Duodenal mucosa (tissue), 2 donors: Measurements from ENCODE around the gene COPE.
A peak's percentile ranks its signal among the peaks of the same experiment; 100 is the strongest.

Source experiments
- H3K27ac ChIP-seq: one replicate; pipeline ENCODE4 v1.7.0; 2013; ENCODE audit warnings: low read depth, low read length
- H3K27me3 ChIP-seq, 2 donors: one replicate each; pipeline ENCODE4 v1.7.0; 2013; ENCODE audit warnings: low read length in 2 of 2, control low read depth in 1 of 2; ENCODE audit not compliant: insufficient read depth in 2 of 2, control insufficient read depth in 1 of 2
- H3K36me3 ChIP-seq, 2 donors: one replicate each; pipeline ENCODE4 v1.7.0; 2013; ENCODE audit warnings: low read length in 2 of 2, control low read depth in 1 of 2; ENCODE audit not compliant: insufficient read depth in 2 of 2, control insufficient read depth in 1 of 2
- H3K4me1 ChIP-seq, 2 donors: one replicate each; pipeline ENCODE4 v1.7.0; 2013; ENCODE audit warnings: low read length in 2 of 2, control low read depth in 1 of 2; ENCODE audit not compliant: insufficient read depth in 2 of 2, control insufficient read depth in 1 of 2
- H3K4me3 ChIP-seq, 2 donors: one replicate each; pipeline ENCODE4 v1.7.0; 2013; ENCODE audit warnings: low read length in 2 of 2, low read depth in 1 of 2
- H3K9ac ChIP-seq, 2 donors: one replicate each; pipeline ENCODE4 v1.7.0; 2013; ENCODE audit warnings: low read length in 2 of 2, low read depth in 1 of 2
- H3K9me3 ChIP-seq, 2 donors: one replicate each; pipeline ENCODE4 v1.7.0; 2013; ENCODE audit warnings: low read length in 2 of 2, control low read depth in 1 of 2; ENCODE audit not compliant: control insufficient read depth in 1 of 2

Gene COPE

DNA sequence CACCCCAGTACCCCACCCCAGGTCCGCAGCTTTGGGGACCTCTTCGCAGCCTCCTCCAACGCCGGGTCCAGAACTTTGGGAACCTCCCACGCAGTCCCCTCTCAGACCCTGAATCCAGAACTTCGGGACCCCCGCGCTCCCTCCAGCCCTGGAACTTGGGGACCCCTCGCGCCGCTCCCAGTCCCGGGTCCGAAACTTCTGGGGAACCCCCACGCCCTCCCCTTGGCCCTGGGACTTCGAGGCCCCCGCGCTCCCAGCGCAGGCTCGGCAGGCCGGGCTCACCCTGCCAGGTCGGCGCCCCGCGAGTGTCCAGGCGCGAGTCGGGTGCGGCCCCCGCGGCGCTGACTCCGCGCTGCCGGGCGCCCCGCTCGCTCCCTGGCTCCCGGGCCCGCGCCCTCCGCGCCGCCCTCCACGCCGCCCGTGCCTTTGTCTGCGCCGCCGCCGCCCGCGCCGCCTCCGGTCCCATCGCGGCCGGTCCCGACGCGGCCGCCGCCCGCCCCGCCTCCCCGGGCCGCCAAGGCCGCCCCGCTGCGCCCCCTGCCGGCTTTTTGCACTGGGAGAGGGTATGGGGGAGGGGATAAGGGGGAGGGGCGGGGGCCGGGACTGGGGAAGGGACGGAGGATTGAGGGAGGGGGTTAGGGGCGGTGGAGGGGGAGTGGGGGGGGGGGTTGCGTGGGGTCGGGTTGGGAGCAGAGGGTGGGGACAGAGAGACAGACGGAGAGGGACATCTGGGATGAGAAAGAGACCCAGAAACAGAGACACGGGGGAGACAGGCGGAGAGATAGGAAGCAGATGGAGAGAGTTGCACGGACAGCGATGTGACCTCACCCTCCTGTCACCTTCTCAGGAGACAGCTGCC lies 21.8 kb upstream of the COPE start, which contains the start of gene HOMER3:
TSS of gene HOMER3 (minus strand) at position 449 of the 859 bp plus-strand sequence. CDS start 2,235 bp downstream, outside the sequence.
- H3K27ac ChIP-seq: peak within 1 kb of the TSS; percentile 20
- no peaks in the 10 kb centered on the region for H3K36me3 ChIP-seq
- H3K4me3 ChIP-seq: peak within 1 kb of the TSS; percentile 49 to 58
- peaks cover 3 to 5% of the 10 kb centered on the region in 2 donors for H3K4me1 ChIP-seq
- peak within 1 kb of the TSS in 1 of 2 donors; percentile 51 for H3K9ac ChIP-seq
- peaks cover 6 to 13% of the 10 kb centered on the region in 2 donors for H3K27me3 ChIP-seq
- no peaks in the 10 kb centered on the region for H3K9me3 ChIP-seq

DNA sequence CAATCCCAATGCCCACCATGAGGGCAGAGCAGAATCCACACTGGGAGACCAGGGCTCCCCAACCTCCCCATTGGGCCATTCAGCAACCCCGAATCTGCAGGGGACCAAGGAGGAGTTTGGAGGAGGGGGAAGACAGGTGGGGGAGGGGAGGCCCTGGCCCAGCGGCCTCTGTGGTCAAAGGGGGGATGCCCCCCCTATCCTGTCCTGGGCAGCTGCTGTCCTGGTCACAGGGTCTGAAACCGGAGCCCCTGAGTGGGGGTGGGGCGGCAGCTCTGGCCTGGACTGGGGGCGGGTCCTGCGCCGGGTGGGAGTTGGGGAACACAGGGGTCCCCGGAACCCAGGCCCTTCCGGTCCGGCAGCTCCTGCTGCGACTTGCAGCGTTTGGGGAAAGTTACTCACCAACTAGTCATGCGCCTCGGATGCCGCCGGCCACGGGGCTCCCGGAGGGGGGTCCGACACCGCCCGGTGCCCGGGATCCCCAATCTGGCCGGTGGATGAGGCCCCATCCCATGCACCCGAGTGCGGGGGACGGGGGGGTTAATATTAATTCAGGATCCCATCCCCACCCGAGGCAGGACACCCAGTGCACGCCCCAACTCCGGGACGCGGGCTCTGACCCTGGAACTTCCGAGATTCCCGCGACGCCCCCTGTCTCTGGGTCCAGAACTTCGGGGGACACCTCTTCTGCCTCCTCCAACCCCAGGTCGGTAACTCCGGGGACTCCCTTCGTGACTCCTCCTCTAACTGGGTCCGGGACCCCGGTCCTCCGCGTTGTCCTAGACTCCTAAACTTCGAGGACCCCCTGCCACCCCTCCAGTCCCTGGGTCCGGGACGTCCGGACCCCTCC lies 21.0 kb upstream of the COPE start:
- Histone ChIP-seq H3K27me3 (peaks cover 6 to 13% of the 10 kb centered on the region in 2 donors), H3K4me1 (peaks cover 3 to 5% of the 10 kb centered on the region in 2 donors), H3K4me3 (peak overlapping the region; percentile 49 to 58), H3K27ac (peak overlapping the region; percentile 20), H3K9ac (peak overlapping the region in 1 of 2 donors; percentile 51), H3K9me3 (no peaks in the 10 kb centered on the region), H3K36me3 (no peaks in the 10 kb centered on the region)

DNA sequence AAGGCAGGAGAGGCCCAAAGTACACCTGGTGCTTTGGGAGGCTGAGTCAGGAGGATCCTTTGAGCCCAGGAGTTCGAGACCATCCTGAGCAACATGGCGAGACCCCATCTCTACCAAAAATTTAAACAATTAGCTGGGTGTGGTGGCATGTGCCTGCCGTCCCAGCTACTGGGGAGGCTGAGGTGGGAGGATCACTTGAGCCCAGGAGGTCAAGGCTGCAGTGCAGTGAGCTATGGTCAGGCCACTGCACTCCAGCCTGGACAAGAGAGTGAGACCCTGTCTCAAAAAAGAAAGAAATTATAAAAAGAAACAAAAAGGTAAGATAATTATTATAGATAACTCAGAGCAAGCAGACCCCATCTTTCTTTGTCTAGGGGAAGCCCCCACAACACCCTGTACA lies 20.0 kb upstream of the COPE start:
- Histone ChIP-seq H3K9ac (no peak overlapping the region), H3K27ac (no peak overlapping the region), H3K9me3 (no peaks in the 10 kb centered on the region), H3K4me3 (no peak overlapping the region), H3K4me1 (peaks cover 3 to 5% of the 10 kb centered on the region in 2 donors), H3K36me3 (no peaks in the 10 kb centered on the region), H3K27me3 (peaks cover 6 to 13% of the 10 kb centered on the region in 2 donors)

DNA sequence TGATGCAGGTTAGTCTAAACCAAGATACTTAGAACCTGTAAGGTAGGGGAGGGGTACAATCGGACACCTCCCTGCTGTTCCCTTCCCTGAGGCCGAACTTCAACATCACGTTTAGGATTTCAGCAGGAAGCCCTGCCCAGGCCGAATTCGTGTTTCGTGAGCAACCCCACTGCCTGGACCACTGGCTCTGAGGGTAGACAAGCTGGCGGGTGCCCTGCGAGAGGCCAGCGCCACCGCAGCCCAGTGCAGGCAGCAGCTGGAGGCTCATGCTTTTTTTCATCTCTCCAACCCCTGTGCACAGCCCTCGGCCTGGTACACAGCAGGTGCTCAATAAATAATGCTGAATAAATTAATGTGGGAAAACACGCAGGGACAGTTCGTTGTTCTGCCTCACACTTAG lies 14.1 kb upstream of the COPE start:
- Histone ChIP-seq H3K36me3 (peaks cover 0 to 8% of the 10 kb centered on the region in 2 donors), H3K4me3 (no peak overlapping the region), H3K9me3 (no peaks in the 10 kb centered on the region), H3K9ac (no peak overlapping the region), H3K4me1 (peaks cover 0 to 6% of the 10 kb centered on the region in 2 donors), H3K27ac (no peak overlapping the region), H3K27me3 (no peaks in the 10 kb centered on the region)

DNA sequence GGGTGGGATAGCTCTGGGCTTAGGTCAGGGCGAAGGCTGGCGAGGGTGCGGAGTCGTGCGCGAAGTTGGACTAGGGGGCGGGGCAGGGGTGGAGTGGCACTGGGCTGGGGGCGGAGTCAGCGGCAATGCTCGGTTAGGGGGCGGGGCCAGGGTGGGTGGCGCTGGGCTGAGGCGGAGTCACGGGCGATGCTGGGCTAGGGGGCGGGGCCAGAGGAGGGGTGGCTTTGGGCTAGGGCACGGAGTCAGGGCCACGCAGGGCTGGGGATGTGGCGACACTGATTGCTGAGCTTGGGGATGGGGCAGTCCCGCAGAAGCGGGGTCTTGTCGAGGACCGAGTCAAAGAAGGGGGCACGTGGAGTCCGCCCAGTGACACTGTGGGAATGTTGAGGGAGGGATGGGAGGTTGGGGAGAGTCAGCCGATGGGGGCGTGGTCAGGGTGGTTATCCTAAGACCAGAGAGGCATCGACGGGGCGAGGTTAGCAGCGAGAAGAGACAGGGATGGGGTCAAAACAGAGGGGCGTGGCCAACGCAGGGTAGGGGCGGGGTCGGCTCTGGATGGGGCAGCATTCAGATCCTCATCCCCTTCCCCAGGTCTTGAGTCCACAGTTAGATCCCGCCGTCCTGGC lies 13.1 kb upstream of the COPE start:
- peaks cover 0 to 6% of the 10 kb centered on the region in 2 donors for H3K4me1 ChIP-seq
- no peak overlapping the region for H3K27ac ChIP-seq
- peaks cover 3 to 16% of the 10 kb centered on the region in 2 donors for H3K36me3 ChIP-seq
- H3K9me3 ChIP-seq: no peaks in the 10 kb centered on the region
- H3K4me3 ChIP-seq: peak overlapping the region in 1 of 2 donors; percentile 53
- no peak overlapping the region for H3K9ac ChIP-seq
- no peaks in the 10 kb centered on the region for H3K27me3 ChIP-seq

DNA sequence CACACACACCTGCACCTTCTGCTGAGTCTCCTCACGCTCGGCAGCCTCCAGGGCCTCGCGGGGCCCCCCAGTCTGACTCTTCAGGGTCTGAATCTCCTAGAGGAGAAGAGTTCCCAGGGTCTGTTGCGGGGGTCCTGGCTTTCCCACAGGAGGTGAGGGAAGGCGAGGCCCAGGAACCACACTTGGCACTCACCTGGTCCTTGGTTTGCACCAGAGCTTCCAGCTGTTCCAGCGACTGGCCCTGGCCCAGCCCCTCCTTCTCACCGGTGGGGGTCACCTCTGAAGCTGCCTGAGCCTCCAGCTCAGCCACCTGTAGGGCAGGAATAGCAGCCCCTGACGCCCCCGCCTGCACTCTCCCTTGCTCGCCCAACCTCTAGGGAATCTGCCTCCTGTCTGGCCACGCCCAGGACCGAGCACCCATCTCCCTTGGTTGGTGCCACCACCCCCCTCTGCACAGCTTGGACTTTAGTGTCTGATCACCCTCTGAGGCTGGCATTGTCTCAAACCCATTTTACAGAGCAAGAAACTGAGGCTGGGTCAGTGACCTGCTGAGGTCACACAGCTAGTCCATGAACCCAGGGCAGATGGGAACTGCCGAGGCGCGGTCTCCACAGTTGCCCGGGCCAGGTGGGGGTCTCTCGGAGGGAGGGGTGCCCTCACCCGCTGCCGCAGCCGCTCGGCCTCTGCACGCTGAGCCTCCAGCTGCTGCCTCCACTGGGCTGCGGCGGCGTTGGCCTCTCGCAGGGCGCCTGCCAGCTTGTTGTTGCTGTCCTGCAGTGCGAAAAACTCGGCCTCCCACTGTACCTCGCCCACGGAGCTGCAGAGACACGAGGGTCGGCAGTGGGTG lies 12.4 kb upstream of the COPE start:
- H3K27ac ChIP-seq: no peak overlapping the region
- H3K4me3 ChIP-seq: no peak overlapping the region
- no peaks in the 10 kb centered on the region for H3K9me3 ChIP-seq
- H3K27me3 ChIP-seq: no peaks in the 10 kb centered on the region
- H3K36me3 ChIP-seq: peaks cover 3 to 18% of the 10 kb centered on the region in 2 donors
- no peak overlapping the region for H3K9ac ChIP-seq
- peaks cover 0 to 6% of the 10 kb centered on the region in 2 donors for H3K4me1 ChIP-seq

DNA sequence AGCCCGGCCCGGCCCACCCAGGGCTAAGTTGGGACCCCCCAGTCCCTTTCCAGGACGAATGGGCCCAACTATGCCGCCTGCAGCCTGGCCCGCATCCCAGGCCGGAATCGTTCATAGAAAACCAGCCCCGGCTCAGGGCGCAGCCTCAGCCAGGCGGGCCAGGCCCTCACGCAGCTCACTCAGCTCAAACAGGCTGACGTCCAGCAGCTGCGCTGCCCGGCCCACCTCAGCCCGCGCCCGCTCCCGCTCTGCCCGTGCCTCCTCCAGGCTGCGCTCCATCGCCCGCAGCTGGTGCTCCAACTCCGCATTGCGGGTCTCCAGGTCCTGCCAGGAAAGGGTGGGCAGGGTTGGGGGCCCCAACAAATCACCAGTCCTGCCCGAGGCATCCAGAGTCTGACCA lies 10.1 kb upstream of the COPE start:
- Histone ChIP-seq H3K4me3 (no peak overlapping the region), H3K27me3 (no peaks in the 10 kb centered on the region), H3K36me3 (peaks cover 16 to 35% of the 10 kb centered on the region in 2 donors), H3K4me1 (peaks cover 0 to 6% of the 10 kb centered on the region in 2 donors), H3K9me3 (no peaks in the 10 kb centered on the region), H3K9ac (no peak overlapping the region), H3K27ac (no peak overlapping the region)

DNA sequence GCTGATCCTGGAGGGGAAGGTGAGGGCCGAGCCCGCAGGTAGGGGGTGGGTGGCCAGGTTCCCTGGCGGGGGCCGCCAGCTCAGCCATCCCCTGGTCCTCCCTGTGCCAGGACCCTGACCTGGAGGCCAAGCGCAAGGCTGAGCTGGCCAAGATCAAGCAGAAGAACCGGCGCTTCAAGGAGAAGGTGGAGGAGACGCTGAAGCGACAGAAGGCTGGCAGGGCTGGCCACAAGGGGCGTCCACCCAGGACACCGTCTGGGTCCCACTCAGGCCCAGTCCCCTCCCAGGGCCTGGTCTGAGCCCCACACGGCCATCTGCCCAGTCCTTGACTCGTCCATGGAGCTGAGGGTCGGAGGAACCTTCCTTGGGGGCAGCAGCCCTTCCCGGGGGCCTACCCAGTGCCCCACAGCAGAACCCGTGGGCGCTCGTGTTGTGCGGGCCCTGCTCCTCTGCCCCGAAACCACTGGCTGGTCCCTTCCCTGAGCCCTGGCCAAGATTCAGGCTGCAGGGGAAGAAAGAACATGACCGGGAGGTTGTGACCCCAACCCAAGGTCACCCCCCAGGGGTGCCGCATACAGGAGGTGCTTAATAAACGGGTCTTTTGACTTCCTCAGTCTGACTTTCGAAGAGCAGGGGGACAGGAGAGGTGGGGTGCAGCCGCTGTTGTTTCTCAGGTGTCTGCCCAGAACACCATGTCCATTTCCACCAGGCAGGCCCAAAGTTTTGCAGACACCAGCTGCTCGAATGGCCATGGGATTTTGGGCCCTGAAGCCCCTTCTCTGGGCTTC lies 9.0 kb upstream of the COPE start:
- H3K4me1 ChIP-seq: peaks cover 0 to 6% of the 10 kb centered on the region in 2 donors
- no peaks in the 10 kb centered on the region for H3K9me3 ChIP-seq
- H3K27ac ChIP-seq: no peak overlapping the region
- no peaks in the 10 kb centered on the region for H3K27me3 ChIP-seq
- H3K36me3 ChIP-seq: peaks cover 16 to 46% of the 10 kb centered on the region in 2 donors
- no peak overlapping the region for H3K4me3 ChIP-seq
- H3K9ac ChIP-seq: no peak overlapping the region
